Esophagus squamous epithelium (tissue), 5 donors: ENCODE measurements around the gene PRKAA1. TPM values are rescaled to one million over a fixed set of nuclear protein-coding genes. Genes with fewer than 3 reads are reported as not detected.

ENCODE experiments used
- DNase-seq: peaks from one replicate; lab custom pipeline; 2025; lab: John Stamatoyannopoulos, UW
- H3K27ac ChIP-seq, 4 donors: fragments of 200-600 bp; sonication (generic); one replicate each; pipeline ENCODE4 v1.5.1; 2016 to 2019; ENCODE audit warnings: mild to moderate bottlenecking in 1 of 4
- H3K27me3 ChIP-seq, 4 donors: fragments of 200-600 bp; sonication (generic); 1 replicate in 3 of 4; 2 replicates in 1 of 4; pipeline versions ENCODE4 v1.5.1 to v1.6.0; 2017 to 2021; ENCODE audit warnings: antibody characterized with exemption in 1 of 4
- H3K36me3 ChIP-seq, 3 donors: fragments of 200-600 bp; sonication (generic); one replicate each; pipeline ENCODE4 v1.5.1; 2016 to 2019
- H3K4me1 ChIP-seq, 3 donors: fragments of 200-600 bp; sonication (generic); one replicate each; pipeline ENCODE4 v1.5.1; 2017 to 2019
- H3K4me3 ChIP-seq, 4 donors: fragments of 200-600 bp; sonication (generic); 1 replicate in 3 of 4; 2 replicates in 1 of 4; pipeline ENCODE4 v1.5.1; 2016 to 2019; ENCODE audit warnings: mild to moderate bottlenecking in 2 of 4, moderate library complexity in 1 of 4
- H3K9me3 ChIP-seq, 3 donors: fragments of 200-600 bp; sonication (generic); one replicate each; pipeline ENCODE4 v1.5.1; 2016 to 2019
- CTCF ChIP-seq, 6 experiments: fragments of 450-650 bp in 4 of 6; fragments of 200-600 bp in 2 of 6; sonication (generic) in 2 of 6; IDR thresholded peaks; one replicate each; pipeline ENCODE4 v1.5.1; 2016 to 2019; ENCODE audit warnings: antibody characterized with exemption in 6 of 6, mild to moderate bottlenecking in 4 of 6, moderate library complexity in 4 of 6
- POLR2A ChIP-seq, 4 donors: fragments of 450-650 bp; IDR thresholded peaks; one replicate each; pipeline ENCODE4 v1.6.1; 2017; ENCODE audit warnings: antibody characterized with exemption in 4 of 4, mild to moderate bottlenecking in 4 of 4, moderate library complexity in 3 of 4
- WGBS, 2 donors: methylation state at CpG; one replicate each; pipeline ENCODE4 v1.1.5; 2018; 5-methylcytosine and 5-hydroxymethylcytosine counted together
- intact Hi-C: fragments of 100-400 bp; cut with DNase I; formaldehyde crosslinking; loops from one replicate; pipeline ENCODE4 v1.15.0; 2022
- total RNA-seq, 4 donors: library from RNA; depleted of rRNA; stranded (reverse); fragments of >200 nt; gene quantifications; one replicate each; pipeline ENCODE4 v1.1.0, GENCODE V29; 2016
- donor health status: DM: yes; HTN: yes; CAD: no.

PRKAA1 gene
- total RNA-seq, 4 donors from 2014 or later = 32.0 to 61.9 (median 51.9) TPM

DNA sequence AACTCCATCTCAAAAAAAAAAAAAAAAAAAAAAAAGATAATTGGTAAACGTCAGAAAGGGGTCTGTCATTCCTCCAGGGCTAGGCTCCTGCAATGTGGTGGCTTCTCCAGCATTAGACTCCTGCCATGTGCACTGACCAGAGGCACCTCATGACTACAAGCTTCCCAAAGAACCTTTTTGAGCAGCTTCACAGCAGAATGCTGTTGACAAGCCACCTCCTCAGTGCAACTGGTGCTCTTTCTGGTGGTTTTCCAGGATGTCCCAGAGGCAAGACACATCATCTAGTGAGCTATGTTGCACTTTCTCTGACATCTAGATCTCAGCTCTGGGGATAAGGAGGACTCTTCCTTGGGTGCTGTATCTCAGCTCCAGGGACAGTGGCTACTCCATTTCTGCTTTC, 25.3 kb upstream of the PRKAA1 start:
- Histone ChIP-seq H3K4me1 (no peaks in the 10 kb centered on the region), H3K4me3 (no peak overlapping the region), H3K9me3 (no peaks in the 10 kb centered on the region), H3K27ac (no peak overlapping the region), H3K27me3 (no peaks in the 10 kb centered on the region), H3K36me3 (peaks cover 0 to 29% (median 15%) of the 10 kb centered on the region in 3 donors)
- 38 to 46% methylated on average over 1 of the region's 1 CpG for WGBS, 2 donors
- intact Hi-C loops = no loop called here
- TF ChIP-seq CTCF (IDR thresholded peaks at IDR 0.05) = no peak
- no peak for DNase-seq

DNA sequence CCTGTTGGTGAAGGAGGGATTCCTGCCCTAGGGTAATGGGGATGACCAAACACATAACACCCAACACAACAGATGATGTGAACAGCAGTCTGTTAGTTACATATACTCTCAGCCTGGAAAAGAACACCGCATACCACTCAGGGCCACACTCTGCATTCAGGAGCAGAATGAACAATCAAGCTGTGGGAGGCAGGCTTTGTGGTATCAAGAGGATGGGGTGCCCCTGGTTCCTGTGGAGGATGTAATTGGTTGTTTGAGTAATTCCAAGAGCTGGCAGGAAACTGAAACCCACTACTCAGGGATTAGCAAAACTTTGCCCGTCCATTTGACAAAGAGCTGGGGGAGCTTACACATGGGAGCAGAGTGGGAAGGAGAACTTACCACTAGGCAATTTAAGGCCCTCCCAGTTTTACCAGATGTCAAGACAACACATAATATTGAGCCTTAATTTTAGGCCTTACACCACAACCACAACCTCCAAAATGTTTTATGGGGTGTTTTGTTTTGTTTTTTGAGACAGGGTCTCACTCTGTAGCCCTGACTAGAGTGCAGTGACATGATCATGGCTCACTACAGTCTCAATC, 15.6 kb upstream of the PRKAA1 start:
- no peak for TF ChIP-seq POLR2A (IDR thresholded peaks at IDR 0.05)
- no peak for TF ChIP-seq CTCF (IDR thresholded peaks at IDR 0.05)
- intact Hi-C loops = no loop called here
- WGBS, 2 donors = 65 to 72% methylated on average over 2 of the region's 2 CpGs

GRCh38 chr5:40812125-40812524, 14.0 kb upstream of the PRKAA1 start:
- no peaks in the 10 kb centered on the region for H3K27me3 ChIP-seq
- intact Hi-C loops = no loop called here
- H3K4me1 ChIP-seq = no peaks in the 10 kb centered on the region
- DNase-seq = no peak
- H3K36me3 ChIP-seq = no peaks in the 10 kb centered on the region
- WGBS, 2 donors = 38 to 81% methylated on average over 1 of the region's 1 CpG
- H3K27ac ChIP-seq = no peak overlapping the region
- H3K9me3 ChIP-seq = no peaks in the 10 kb centered on the region
- TF ChIP-seq CTCF (IDR thresholded peaks at IDR 0.05) (no peak), POLR2A (IDR thresholded peaks at IDR 0.05) (no peak)
- no peak overlapping the region for H3K4me3 ChIP-seq

More for the DNA sequence above, 15.6 kb upstream of the PRKAA1 start:
- no peak overlapping the region for H3K27ac ChIP-seq
- no peaks in the 10 kb centered on the region for H3K27me3 ChIP-seq
- H3K9me3 ChIP-seq = no peaks in the 10 kb centered on the region
- H3K4me3 ChIP-seq = no peak overlapping the region
- H3K36me3 ChIP-seq = no peaks in the 10 kb centered on the region
- no peak for DNase-seq
- no peaks in the 10 kb centered on the region for H3K4me1 ChIP-seq

GRCh38 chr5:40801771-40802562, 3.8 kb upstream of the PRKAA1 start:
- intact Hi-C loops = no loop called here
- Histone ChIP-seq H3K9me3 (no peaks in the 10 kb centered on the region), H3K27ac (no peak overlapping the region), H3K36me3 (no peaks in the 10 kb centered on the region), H3K4me3 (no peak overlapping the region), H3K4me1 (peaks cover 0 to 19% (median 10%) of the 10 kb centered on the region in 3 donors), H3K27me3 (no peaks in the 10 kb centered on the region)
- TF ChIP-seq POLR2A (IDR thresholded peaks at IDR 0.05) (no peak), CTCF (IDR thresholded peaks at IDR 0.05) (no peak)
- DNase-seq = no peak
- 78 to 82% methylated on average over 2 to 7 of the region's 8 CpGs for WGBS, 2 donors

DNA sequence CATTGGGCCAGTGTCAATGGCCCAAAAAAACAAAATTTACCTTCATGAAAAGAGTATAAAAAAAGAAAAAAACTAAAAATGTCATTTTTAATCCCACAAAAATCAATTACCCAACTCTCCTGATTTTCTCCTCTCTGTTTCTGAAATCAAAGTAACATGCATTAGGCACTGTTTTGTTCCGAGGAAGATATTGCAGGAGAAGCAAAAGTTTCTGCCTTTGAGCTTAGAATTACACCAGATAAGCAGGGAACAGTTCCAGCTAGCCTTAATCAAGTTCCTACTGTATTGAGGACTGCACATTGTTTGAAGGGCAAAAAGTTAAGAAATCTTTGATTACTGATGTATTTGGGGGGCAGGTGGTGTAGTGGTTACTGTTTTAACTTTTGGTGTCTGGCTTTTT, 1.1 kb upstream of the PRKAA1 start:
- intact Hi-C loops = no loop called here
- Histone ChIP-seq H3K36me3 (no peaks in the 10 kb centered on the region), H3K9me3 (no peaks in the 10 kb centered on the region), H3K4me3 (peak overlapping the region in 1 of 4 donors; percentile 91), H3K27me3 (no peaks in the 10 kb centered on the region), H3K4me1 (peaks cover 0 to 43% (median 26%) of the 10 kb centered on the region in 3 donors), H3K27ac (peak overlapping the region in 1 of 4 donors; percentile 97)
- 0 to 14% methylated on average over 1 of the region's 1 CpG for WGBS, 2 donors
- DNase-seq = no peak
- TF ChIP-seq CTCF (IDR thresholded peaks at IDR 0.05) (no peak), POLR2A (IDR thresholded peaks at IDR 0.05) (no peak)
